ENCODE results near the gene TUBGCP3. TPM values are rescaled to one million over a fixed set of nuclear protein-coding genes. Genes with fewer than 3 reads are reported as not detected.

TUBGCP3 gene
- total RNA-seq, 2 experiments from 2014 or later, result 30.6 to 31.3 TPM

DNA sequence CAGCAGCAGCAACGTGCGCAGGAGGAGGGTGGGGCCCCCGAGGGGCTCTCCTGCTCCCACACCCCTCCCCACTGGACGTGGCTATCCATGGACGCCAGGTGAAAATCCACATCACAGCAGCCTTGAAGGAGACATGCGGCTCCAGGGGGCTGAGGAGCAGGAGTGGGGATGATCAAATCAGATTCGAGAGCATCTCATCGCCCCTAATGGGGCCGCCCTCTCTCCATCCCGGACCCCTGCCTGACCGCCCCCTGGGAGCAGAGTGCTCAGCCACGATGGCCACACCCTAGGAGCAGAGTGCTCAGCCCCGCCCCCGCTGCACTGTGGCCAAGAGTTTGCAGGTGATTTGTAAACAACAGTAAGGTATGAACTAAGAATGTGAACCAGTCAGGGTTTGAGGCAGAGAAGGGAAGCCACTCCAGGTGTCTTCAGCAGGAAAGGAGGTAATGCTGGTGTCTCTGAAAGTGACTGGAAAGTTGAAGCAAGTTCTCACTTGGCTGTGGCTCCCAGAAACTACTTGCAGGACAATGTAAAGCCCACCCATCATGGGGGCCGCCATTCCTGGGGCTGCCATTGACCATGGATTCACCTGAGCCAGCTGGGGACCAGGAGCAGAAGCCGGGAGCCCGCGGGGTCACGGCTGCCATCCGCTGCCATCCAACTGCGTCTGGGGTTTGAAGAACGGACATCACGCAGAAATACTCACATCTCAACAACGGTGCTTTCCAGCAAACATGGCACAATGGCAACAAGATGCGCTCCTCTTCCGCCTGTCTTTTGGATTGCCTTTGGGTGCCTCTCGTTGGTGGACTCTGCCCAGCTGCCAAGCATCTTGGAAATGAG is 140.0 kb downstream of the TUBGCP3 start:
- DNase-seq, result no peak
- intact Hi-C loops (cut with DNase I, micrococcal nuclease), result no loop called here

DNA sequence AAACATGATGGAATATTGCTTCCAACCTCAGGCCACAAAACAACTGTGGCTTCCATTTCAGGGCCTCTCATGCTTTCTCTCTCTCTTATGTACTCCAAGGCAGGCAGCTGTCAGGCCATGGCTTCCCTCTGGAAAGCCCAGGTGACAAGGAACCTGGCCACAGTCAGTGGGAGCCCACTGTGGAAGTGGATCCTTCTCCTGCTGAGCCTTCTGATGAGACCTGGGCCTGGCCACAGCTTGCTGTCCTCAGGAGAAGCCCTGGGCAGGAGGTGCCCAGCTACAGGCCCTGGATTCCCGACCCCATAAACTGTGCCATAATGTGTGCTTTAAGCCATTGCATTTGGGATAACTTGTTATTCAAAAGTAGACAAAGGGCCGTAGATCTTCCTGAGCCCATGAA is 140.6 kb downstream of the TUBGCP3 start:
- H3K9me3 Mint-ChIP-seq, result no peaks in the 10 kb centered on the region
- no peaks in the 10 kb centered on the region for H3K4me1 Mint-ChIP-seq (ENCODE audit: low read depth)
- no peak overlapping the region for H3K4me3 Mint-ChIP-seq
- Histone ChIP-seq H3K9me3 (ENCODE audit: control insufficient read depth in 1 of 2, insufficient read depth in 1 of 2, low read length in 2 of 2) (peaks cover 0 to 3% of the 10 kb centered on the region in 2 experiments), H3K36me3 (ENCODE audit: insufficient read depth, low read length) (no peaks in the 10 kb centered on the region), H3K27me3 (ENCODE audit: control insufficient read depth in 1 of 2, insufficient read depth in 2 of 2, low read length in 2 of 2) (peaks cover 10 to 12% of the 10 kb centered on the region in 2 experiments), H3K4me3 (ENCODE audit: low read length) (no peak overlapping the region), H3K4me1 (ENCODE audit: insufficient read depth, low read length) (no peaks in the 10 kb centered on the region), H3K27ac (ENCODE audit: low read depth in 1 of 2, low read length in 2 of 2) (no peak overlapping the region)
- no peak for ATAC-seq (ENCODE audit: poor library complexity)
- TF ChIP-seq, protein P1, sequence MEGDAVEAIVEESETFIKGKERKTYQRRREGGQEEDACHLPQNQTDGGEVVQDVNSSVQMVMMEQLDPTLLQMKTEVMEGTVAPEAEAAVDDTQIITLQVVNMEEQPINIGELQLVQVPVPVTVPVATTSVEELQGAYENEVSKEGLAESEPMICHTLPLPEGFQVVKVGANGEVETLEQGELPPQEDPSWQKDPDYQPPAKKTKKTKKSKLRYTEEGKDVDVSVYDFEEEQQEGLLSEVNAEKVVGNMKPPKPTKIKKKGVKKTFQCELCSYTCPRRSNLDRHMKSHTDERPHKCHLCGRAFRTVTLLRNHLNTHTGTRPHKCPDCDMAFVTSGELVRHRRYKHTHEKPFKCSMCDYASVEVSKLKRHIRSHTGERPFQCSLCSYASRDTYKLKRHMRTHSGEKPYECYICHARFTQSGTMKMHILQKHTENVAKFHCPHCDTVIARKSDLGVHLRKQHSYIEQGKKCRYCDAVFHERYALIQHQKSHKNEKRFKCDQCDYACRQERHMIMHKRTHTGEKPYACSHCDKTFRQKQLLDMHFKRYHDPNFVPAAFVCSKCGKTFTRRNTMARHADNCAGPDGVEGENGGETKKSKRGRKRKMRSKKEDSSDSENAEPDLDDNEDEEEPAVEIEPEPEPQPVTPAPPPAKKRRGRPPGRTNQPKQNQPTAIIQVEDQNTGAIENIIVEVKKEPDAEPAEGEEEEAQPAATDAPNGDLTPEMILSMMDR (IDR thresholded peaks at IDR 0.05), result no peak
- intact Hi-C loops (cut with DNase I, micrococcal nuclease), result no loop called here
- DNase-seq, result no peak
- peaks cover 37% of the 10 kb centered on the region for H3K27me3 Mint-ChIP-seq
- no peak overlapping the region for H3K27ac Mint-ChIP-seq
- H3K36me3 Mint-ChIP-seq (ENCODE audit: low read depth), result no peaks in the 10 kb centered on the region
- ChIA-PET POLR2A (no interaction called here), CTCF (no interaction called here)

More for the DNA sequence above, 140.0 kb downstream of the TUBGCP3 start:
- H3K27me3 ChIP-seq (ENCODE audit: control insufficient read depth in 1 of 2, insufficient read depth in 2 of 2, low read length in 2 of 2), result peaks cover 10 to 12% of the 10 kb centered on the region in 2 experiments
- peaks cover 33% of the 10 kb centered on the region for H3K27me3 Mint-ChIP-seq
- ChIA-PET CTCF (no interaction called here), POLR2A (no interaction called here)
- no peaks in the 10 kb centered on the region for H3K9me3 Mint-ChIP-seq
- no peak overlapping the region for H3K27ac Mint-ChIP-seq
- H3K27ac ChIP-seq (ENCODE audit: low read depth in 1 of 2, low read length in 2 of 2), result no peak overlapping the region
- no peak overlapping the region for H3K4me3 Mint-ChIP-seq
- H3K4me1 ChIP-seq (ENCODE audit: insufficient read depth, low read length), result no peaks in the 10 kb centered on the region
- H3K9me3 ChIP-seq (ENCODE audit: control insufficient read depth in 1 of 2, insufficient read depth in 1 of 2, low read length in 2 of 2), result peaks cover 0 to 6% of the 10 kb centered on the region in 2 experiments
- ATAC-seq (ENCODE audit: poor library complexity), result no peak
- TF ChIP-seq, protein P1 (IDR thresholded peaks at IDR 0.05), result no peak
- no peaks in the 10 kb centered on the region for H3K36me3 ChIP-seq (ENCODE audit: insufficient read depth, low read length)
- no peaks in the 10 kb centered on the region for H3K36me3 Mint-ChIP-seq (ENCODE audit: low read depth)
- H3K4me1 Mint-ChIP-seq (ENCODE audit: low read depth), result no peaks in the 10 kb centered on the region
- H3K4me3 ChIP-seq (ENCODE audit: low read length), result no peak overlapping the region

DNA sequence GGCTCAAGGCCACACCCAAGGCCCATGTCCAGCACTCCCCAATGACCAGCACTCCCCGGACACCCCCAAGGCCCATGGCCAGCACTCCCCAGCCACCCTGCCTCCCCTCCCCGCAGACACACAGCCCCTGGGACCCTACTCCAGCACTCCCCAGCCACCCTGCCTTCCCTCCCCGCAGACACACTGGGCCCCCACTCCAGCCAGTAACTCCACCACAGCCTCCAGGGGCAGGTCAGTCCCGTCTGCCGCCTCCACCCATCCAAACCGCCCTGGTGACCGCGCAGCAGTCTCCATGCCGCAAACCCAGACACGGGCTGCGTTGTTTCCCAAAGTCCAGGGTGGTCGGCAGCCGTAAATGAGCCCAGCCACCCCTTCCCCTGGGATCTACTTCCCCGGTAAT is 141.1 kb downstream of the TUBGCP3 start:
- peaks cover 0 to 3% of the 10 kb centered on the region in 2 experiments for H3K9me3 ChIP-seq (ENCODE audit: control insufficient read depth in 1 of 2, insufficient read depth in 1 of 2, low read length in 2 of 2)
- ChIA-PET CTCF (no interaction called here), POLR2A (no interaction called here)
- Mint-ChIP-seq H3K27ac (no peak overlapping the region), H3K36me3 (ENCODE audit: low read depth) (no peaks in the 10 kb centered on the region), H3K9me3 (no peaks in the 10 kb centered on the region), H3K4me3 (no peak overlapping the region), H3K27me3 (peaks cover 37% of the 10 kb centered on the region), H3K4me1 (ENCODE audit: low read depth) (no peaks in the 10 kb centered on the region)
- intact Hi-C loops (cut with DNase I, micrococcal nuclease), result no loop called here
- TF ChIP-seq, protein P1 (IDR thresholded peaks at IDR 0.05), result no peak
- no peak overlapping the region for H3K4me3 ChIP-seq (ENCODE audit: low read length)
- no peak for DNase-seq
- ATAC-seq (ENCODE audit: poor library complexity), result no peak
- no peaks in the 10 kb centered on the region for H3K36me3 ChIP-seq (ENCODE audit: insufficient read depth, low read length)
- peaks cover 10 to 14% of the 10 kb centered on the region in 2 experiments for H3K27me3 ChIP-seq (ENCODE audit: control insufficient read depth in 1 of 2, insufficient read depth in 2 of 2, low read length in 2 of 2)
- H3K4me1 ChIP-seq (ENCODE audit: insufficient read depth, low read length), result no peaks in the 10 kb centered on the region
- H3K27ac ChIP-seq (ENCODE audit: low read depth in 1 of 2, low read length in 2 of 2), result no peak overlapping the region
